Endothelial cell of umbilical vein (primary cell): ENCODE measurements around the gene DENND2C.

ENCODE experiments used
- EZH2 ChIP-seq: IDR thresholded peaks from 2 replicates; pipeline ENCODE4 v1.6.1; 2012; ENCODE audit warnings: borderline replicate concordance, low read depth, mild to moderate bottlenecking, moderate library complexity, low read length, inconsistent platforms; ENCODE audit not compliant: severe bottlenecking
- FOS ChIP-seq: IDR thresholded peaks from 2 replicates; pipeline ENCODE4 v1.6.1; 2011; ENCODE audit warnings: mild to moderate bottlenecking, low read length, moderate library complexity, borderline replicate concordance; ENCODE audit not compliant: insufficient read depth
- MAX ChIP-seq: IDR thresholded peaks from 2 replicates; pipeline ENCODE4 v1.6.1; 2011; ENCODE audit not compliant: insufficient read depth, insufficient read length
- POLR2AphosphoS5 ChIP-seq: IDR thresholded peaks from 2 replicates; pipeline ENCODE4 v1.6.1; 2012; ENCODE audit warnings: low read depth, mild to moderate bottlenecking, control low read depth, low read length, moderate library complexity; ENCODE audit not compliant: insufficient read depth

DNA sequence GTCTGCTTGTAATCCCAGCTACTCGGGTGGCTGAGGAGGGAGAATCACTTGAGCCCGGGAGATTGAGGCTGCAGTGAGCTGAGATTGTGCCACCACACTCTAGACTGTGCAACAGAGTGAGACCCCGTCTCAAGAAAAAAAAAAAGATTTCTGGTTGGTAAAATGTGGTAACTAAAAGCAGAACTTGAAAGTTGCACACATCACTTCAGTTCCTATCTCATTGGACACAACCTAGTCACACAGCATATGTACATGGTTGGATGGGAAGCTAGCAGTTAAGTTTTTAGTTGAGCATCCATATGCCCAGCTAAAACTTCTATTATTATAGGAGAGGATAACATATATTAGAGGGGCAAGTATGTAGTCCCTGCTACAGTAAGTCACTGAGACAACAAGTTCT, 110.5 kb downstream of the DENND2C start:
- TF ChIP-seq FOS (no peak), EZH2 (no peak), MAX (no peak), POLR2AphosphoS5 (no peak)
